GM21786 (cell line): ENCODE measurements around the gene GSC2.

Experiments used
- ATAC-seq: cut with Tn5 transposase; IDR thresholded peaks from one replicate; pipeline ENCODE4 v1.9.1; 2021; ENCODE audit not compliant: unreplicated experiment

The GSC2 gene

DNA sequence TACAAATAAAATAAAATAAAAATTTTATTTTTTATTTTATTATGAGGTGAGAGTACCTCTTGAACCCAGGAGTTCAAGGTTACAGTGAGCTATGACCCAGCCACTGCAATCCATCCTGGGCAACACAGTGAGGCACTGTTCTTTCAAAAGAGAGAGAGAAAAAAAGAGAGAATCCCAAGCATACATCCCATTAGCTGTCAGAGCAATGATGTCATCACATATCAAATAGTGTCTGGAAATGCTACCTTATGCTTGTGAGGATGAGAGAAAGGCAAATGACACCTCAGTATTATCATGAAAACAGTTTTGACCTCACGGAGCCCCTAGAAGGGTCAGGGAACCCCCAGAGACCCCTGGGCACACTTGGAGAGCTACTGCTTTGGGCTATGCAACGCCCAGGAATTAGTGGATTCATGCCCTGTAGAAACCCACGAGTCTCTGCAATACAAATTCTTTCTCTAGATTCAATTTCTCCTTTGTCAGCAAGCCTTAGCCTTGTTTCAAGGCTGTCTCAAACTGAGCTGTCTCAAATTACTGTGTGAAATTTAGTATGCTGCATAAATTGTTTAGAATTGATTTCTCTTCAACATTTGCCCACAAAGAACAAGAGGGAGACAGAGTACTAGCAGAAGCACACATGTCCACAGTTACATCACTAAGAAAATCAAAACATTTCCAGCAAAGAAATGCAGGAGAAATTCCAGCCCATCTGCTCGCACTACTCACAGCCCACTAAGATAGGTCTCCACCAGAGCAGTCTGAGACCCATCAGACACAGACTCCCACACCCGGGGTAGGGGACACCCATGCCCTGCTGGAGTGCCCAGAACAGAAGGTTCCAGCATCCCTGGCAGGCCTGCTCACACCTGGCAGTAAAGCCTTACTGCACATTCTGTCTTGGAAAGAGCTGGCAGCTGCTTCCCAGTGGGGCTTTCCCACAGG lies 45.9 kb downstream of the GSC2 start:
- ATAC-seq = no peak

DNA sequence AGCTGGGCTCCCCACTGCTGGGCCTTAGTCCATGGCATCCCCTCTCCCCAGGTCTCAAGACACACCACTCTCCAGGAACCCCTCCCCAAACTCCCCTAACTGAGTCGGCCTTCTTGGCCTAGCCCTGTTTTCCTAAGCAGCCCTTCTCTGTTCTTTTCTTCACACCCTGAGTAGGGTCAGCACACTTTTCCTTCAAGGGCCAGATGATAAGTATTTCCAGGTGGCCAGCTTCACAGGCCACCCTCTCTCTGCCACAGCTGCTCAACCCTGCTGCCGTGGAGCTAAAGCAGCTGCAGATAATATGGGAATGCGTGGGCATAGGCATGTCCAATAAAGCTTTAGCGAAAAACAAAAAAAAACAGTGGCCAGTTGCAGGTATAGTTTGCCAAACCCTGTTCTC lies 51.9 kb downstream of the GSC2 start:
- ATAC-seq = no peak

DNA sequence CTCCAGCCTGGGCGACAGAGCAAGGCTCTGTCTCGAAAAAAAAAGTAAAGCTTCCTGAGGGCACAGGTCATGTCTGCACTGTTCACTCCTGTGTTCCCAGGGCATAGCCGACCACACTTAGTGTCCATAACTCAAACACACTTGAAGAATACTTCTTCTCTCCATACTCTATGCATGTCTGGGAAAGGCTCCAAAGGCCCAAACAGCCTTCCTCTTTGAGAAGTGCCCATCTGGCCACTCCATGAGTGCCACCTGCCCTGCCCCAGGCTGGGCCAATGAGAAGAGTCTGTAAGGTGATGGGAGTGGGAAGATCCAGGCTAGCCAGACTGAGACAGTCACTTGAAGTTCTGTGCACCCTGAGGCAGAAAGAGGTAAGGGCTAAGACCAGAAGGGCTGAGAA lies 52.6 kb downstream of the GSC2 start:
- no peak for ATAC-seq
